ENCODE results near the gene PRKG2.

DNA sequence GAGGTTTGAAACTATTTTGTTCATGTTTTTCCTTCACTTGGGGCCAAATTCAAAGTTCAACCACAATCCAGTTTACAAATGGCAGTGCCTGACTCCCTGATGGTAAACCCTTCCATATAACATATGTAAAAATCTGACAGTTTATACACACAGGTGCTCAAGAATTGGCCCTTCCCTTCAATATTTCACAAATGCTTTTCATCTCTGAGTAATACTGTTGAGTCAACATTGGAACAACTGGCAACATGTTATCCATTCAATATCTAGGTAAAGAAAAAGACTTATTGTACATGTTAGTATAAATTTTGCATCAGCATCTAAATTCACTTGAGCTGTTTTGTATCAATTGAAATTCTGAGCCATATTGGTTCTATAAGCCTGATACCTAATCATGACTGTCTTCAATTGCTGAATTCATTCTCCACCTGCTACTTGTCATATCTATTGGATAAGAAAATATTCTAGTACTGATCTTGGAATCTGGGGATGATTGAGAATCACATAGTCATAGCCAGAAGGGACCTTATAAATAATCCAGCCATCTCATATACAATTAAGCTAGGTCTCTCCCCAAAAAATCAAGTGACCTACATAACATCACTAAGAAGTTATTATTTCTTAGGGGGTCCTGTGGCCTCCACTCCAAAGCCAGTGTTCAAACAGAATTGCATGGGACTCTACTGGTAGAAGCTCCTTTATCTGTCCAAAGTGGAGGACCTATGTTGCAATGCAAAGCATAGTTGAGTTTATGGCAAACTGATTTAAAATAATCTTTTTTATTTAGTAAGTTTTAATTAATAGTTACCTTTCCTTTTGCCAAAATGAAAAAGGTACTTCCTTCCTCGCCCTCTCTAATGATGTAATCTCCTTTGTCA lies 61.9 kb downstream of the PRKG2 start:
- TF ChIP-seq CTCF (IDR thresholded peaks at IDR 0.05) (no peak), POLR2A (IDR thresholded peaks at IDR 0.05) (no peak), POLR2AphosphoS5 (IDR thresholded peaks at IDR 0.05) (no peak), EP300 (IDR thresholded peaks at IDR 0.05; ENCODE audit: low read depth) (no peak)

Data from transverse colon (tissue), 4 donors.